Mesothelial cell of epicardium (in vitro differentiated cells): ENCODE measurements around the gene KCNK1. TPM values are rescaled to one million over a fixed set of nuclear protein-coding genes. Genes with fewer than 3 reads are reported as not detected.

Experiments used
- DNase-seq, 2 experiments: peaks; one replicate each; pipeline ENCODE4 v3.0.0; 2021; ENCODE audit warnings: low spot score in 2 of 2; ENCODE audit not compliant: unreplicated experiment in 2 of 2
- H3K27ac Mint-ChIP-seq: 2 replicates; pipeline ENCODE4 v1.8.0; 2021; ENCODE audit warnings: mixed read lengths
- H3K27me3 Mint-ChIP-seq: 2 replicates; pipeline ENCODE4 v1.8.0; 2021; ENCODE audit warnings: low read depth, mixed read lengths
- H3K36me3 Mint-ChIP-seq: 2 replicates; pipeline ENCODE4 v1.8.0; 2021; ENCODE audit warnings: mixed read lengths
- H3K4me1 Mint-ChIP-seq: 2 replicates; pipeline ENCODE4 v1.8.0; 2021; ENCODE audit warnings: mixed read lengths
- H3K4me3 Mint-ChIP-seq: 2 replicates; pipeline ENCODE4 v1.8.0; 2021; ENCODE audit warnings: mild to moderate bottlenecking, moderate library complexity, mixed read lengths
- H3K9me3 Mint-ChIP-seq: 2 replicates; pipeline ENCODE4 v1.8.0; 2021; ENCODE audit warnings: mixed read lengths
- total RNA-seq: library from RNA; stranded (reverse); gene quantifications from 3 replicates; pipeline ENCODE4 v1.2.1, GENCODE V29; 2021
- TF ChIP-seq, protein P1 (sequence below): fragments of 200-600 bp; sonication (generic); IDR thresholded peaks from one replicate; pipeline ENCODE4 v1.5.0; 2021; ENCODE audit warnings: antibody characterized with exemption; ENCODE audit not compliant: unreplicated experiment

Gene KCNK1
- total RNA-seq, 1 donor from 2014 or later: 14.6 TPM

- TF ChIP-seq, protein P1, sequence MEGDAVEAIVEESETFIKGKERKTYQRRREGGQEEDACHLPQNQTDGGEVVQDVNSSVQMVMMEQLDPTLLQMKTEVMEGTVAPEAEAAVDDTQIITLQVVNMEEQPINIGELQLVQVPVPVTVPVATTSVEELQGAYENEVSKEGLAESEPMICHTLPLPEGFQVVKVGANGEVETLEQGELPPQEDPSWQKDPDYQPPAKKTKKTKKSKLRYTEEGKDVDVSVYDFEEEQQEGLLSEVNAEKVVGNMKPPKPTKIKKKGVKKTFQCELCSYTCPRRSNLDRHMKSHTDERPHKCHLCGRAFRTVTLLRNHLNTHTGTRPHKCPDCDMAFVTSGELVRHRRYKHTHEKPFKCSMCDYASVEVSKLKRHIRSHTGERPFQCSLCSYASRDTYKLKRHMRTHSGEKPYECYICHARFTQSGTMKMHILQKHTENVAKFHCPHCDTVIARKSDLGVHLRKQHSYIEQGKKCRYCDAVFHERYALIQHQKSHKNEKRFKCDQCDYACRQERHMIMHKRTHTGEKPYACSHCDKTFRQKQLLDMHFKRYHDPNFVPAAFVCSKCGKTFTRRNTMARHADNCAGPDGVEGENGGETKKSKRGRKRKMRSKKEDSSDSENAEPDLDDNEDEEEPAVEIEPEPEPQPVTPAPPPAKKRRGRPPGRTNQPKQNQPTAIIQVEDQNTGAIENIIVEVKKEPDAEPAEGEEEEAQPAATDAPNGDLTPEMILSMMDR: no peak
These were observed 14.3 kb upstream of the KCNK1 start for GRCh38 chr1:233599542-233600073.

DNA sequence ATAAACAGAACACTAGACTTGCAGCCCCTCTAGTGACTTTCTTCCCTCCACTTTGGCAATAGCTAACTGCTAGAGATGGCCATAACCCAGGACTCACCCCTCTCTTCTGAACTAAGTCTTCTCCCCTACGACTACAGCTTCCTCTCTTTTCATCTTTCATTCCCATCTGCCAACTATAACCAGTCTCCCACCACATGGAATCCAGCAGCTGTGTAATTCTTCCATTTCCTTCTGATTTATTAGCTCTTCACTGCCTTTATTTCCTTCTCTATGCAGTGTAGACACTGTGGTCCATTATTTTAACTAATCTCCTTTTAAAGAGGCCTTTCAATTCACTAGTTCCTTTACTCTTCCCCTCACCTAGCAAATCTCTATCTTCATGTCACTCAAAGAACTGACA lies 13.4 kb upstream of the KCNK1 start:
- peaks cover 14% of the 10 kb centered on the region for H3K9me3 Mint-ChIP-seq
- no peaks in the 10 kb centered on the region for H3K27me3 Mint-ChIP-seq
- H3K36me3 Mint-ChIP-seq: no peaks in the 10 kb centered on the region
- H3K4me3 Mint-ChIP-seq: no peak overlapping the region
- H3K4me1 Mint-ChIP-seq: peaks cover 39% of the 10 kb centered on the region
- no peak overlapping the region for H3K27ac Mint-ChIP-seq
- DNase-seq: no peak
- TF ChIP-seq, protein P1: no peak

More at GRCh38 chr1:233599542-233600073, 14.3 kb upstream of the KCNK1 start:
- no peak for DNase-seq
- H3K36me3 Mint-ChIP-seq: no peaks in the 10 kb centered on the region
- H3K4me1 Mint-ChIP-seq: peaks cover 39% of the 10 kb centered on the region
- no peaks in the 10 kb centered on the region for H3K27me3 Mint-ChIP-seq
- H3K9me3 Mint-ChIP-seq: peaks cover 12% of the 10 kb centered on the region
- H3K4me3 Mint-ChIP-seq: no peak overlapping the region
- no peak overlapping the region for H3K27ac Mint-ChIP-seq

DNA sequence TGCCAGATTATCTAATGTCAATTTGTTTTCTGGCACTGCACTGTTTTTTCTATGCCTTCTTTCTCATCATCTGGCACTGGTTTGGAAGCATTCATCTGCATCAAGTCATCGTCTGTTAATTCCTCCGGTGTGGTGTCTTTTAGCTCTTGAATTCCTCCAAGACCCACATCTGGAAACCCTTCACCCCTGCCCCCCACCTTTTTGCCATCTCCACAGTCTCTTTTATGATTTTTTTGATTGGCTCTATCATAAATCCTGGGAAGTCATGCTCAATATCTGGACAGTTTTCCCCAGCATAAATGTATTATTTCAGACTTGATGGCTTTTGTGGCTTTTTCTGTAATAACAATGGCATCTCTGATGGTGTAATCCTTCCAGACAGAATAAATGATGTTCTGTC lies 10.4 kb upstream of the KCNK1 start:
- peaks cover 14% of the 10 kb centered on the region for H3K9me3 Mint-ChIP-seq
- H3K27me3 Mint-ChIP-seq: no peaks in the 10 kb centered on the region
- H3K27ac Mint-ChIP-seq: no peak overlapping the region
- TF ChIP-seq, protein P1: no peak
- H3K4me3 Mint-ChIP-seq: no peak overlapping the region
- H3K36me3 Mint-ChIP-seq: no peaks in the 10 kb centered on the region
- DNase-seq: no peak
- H3K4me1 Mint-ChIP-seq: peaks cover 35% of the 10 kb centered on the region

GRCh38 chr1:233605205-233605604 lies 8.7 kb upstream of the KCNK1 start:
- peaks cover 24% of the 10 kb centered on the region for H3K4me1 Mint-ChIP-seq
- TF ChIP-seq, protein P1: no peak
- H3K27ac Mint-ChIP-seq: no peak overlapping the region
- DNase-seq: no peak
- no peak overlapping the region for H3K4me3 Mint-ChIP-seq
- H3K36me3 Mint-ChIP-seq: no peaks in the 10 kb centered on the region
- peaks cover 2% of the 10 kb centered on the region for H3K27me3 Mint-ChIP-seq
- peaks cover 14% of the 10 kb centered on the region for H3K9me3 Mint-ChIP-seq

DNA sequence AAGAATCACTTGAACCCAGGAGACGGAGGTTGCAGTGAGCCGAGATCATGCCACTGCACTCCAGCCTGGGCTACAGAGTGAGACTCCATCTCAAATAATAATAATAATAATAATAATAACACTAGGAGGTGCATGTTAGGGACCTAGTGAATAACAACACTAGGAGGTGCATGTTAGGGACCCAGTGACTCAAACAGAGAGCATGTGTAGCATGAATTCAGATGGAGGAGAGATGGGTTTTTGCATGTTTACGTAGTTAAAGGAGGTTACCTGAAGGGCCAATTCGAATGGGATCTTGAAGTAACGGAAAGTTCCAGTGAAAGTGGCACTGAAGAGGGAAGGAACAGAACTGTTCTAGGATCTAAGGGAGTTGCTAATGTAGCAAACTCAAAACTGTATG lies 7.1 kb upstream of the KCNK1 start:
- Mint-ChIP-seq H3K9me3 (peaks cover 14% of the 10 kb centered on the region), H3K27me3 (peaks cover 3% of the 10 kb centered on the region)

More for the DNA sequence above, 7.1 kb upstream of the KCNK1 start:
- Mint-ChIP-seq H3K4me1 (peaks cover 18% of the 10 kb centered on the region), H3K36me3 (no peaks in the 10 kb centered on the region), H3K4me3 (no peak overlapping the region), H3K27ac (no peak overlapping the region)
- TF ChIP-seq, protein P1: no peak
- no peak for DNase-seq
